Astrocyte of the spinal cord (primary cell): Measurements from ENCODE around the gene SCT.

Experiments
- DNase-seq: peaks from one replicate; pipeline ENCODE4 v3.0.0; 2011; ENCODE audit warnings: low read depth, low spot score
- H3K4me3 ChIP-seq: 2 replicates; pipeline ENCODE4 v1.5.1; 2011; ENCODE audit warnings: low read depth, mild to moderate bottlenecking, low read length, moderate library complexity
- CTCF ChIP-seq: IDR thresholded peaks from 2 replicates; pipeline ENCODE4 v1.5.1; 2012; ENCODE audit warnings: low read depth, mild to moderate bottlenecking, low read length, inconsistent platforms
- in situ Hi-C: cut with HindIII; loops from 2 replicates; pipeline ENCODE4 v1.10.0; 2017; ENCODE audit warnings: low sequenced_read_pairs

Gene SCT

GRCh38 chr11:621838-622237 is 5.1 kb downstream of the SCT start:
- H3K4me3 ChIP-seq, result no peak overlapping the region
- DNase-seq, result no peak
- TF ChIP-seq CTCF, result no peak
- in situ Hi-C loops, result no loop called here

GRCh38 chr11:620935-621814 is 5.8 kb downstream of the SCT start:
- no peak overlapping the region for H3K4me3 ChIP-seq
- no peak for DNase-seq
- in situ Hi-C loops, result no loop called here

DNA sequence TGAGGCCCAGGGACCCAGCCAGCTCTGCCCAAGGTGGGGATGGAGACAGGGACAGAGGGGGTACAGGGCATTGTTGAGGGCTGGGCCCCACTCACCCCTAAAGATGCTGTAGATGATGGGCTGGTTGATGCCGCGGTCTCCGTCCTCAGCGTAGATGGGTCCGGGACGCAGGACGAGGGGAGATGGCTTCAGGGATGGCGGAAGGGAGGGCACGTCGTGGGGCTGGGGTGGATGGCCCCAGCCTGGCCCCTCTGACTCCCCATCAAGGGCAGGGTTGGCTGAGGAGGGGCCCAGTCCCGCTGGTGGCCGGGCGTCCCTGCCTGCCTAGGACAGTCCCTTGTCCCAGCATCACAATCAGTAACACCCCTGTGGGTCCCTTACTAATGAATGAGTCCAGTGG is 6.8 kb downstream of the SCT start:
- TF ChIP-seq CTCF, result no peak
- in situ Hi-C loops, result no loop called here
- DNase-seq, result no peak
- no peak overlapping the region for H3K4me3 ChIP-seq

More at GRCh38 chr11:620935-621814, 5.8 kb downstream of the SCT start:
- TF ChIP-seq CTCF, result no peak

DNA sequence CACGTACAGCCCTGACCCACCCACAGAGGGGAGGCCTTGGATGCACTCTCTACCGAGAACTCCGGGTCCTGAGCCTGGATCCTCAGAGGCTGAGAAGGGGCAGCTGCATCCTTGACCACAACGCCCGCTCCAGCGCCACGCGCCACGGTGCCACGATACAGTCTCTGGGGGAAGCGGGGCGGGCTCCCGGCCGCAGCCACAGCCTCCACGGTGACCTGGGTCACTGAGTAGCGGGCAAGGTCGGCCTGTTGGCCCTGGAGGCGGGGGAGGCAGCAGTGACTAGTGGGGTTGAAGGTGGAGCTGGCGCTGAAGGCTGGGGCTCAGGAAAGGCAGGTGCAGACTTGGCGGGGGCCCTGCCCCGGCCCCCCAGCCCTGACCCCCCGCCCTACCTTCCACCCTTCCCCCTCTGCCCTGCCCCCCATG is 7.3 kb downstream of the SCT start:
- no peak for TF ChIP-seq CTCF
- in situ Hi-C loops, result no loop called here
- H3K4me3 ChIP-seq, result no peak overlapping the region
- no peak for DNase-seq

DNA sequence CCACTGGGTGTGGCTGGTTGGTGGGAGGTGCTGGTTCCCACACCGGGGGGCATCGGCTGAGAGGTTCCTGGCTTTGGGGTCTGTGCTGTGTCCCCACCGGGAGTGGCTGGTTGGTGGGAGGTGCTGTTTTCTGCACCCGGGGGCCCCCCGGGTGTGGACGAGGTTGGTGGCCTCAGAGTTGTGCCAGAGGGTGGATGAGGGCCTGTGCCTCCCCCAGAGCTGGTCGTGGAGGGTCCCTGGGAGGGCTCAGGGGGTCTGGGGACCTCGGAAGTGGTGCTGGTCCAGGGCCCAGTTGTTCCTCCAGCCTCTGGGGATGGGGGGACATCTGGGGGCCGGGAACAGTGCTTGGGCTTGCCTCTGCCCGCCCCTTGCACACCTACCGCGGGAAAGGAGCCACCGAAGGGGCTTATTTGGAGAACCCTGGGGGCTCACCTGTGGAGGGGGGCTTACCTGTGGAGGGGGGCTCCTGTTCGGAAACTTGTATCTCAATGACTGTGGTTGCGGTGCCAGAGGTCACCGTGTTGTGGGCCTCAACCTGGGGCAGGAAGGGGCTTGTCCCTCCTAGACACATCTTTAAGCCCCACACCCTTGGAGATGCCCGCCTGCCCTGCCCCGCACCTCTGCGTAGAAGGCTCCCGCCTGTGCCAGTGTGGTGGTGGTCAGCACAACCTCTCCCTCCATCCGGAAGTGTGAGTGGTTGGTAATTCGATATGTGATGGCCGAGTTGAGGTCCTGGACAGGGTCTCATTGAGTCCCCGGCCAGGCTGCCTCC is 7.9 kb downstream of the SCT start:
- no peak for TF ChIP-seq CTCF
- no peak for DNase-seq
- in situ Hi-C loops, result no loop called here
- H3K4me3 ChIP-seq, result no peak overlapping the region

- no peak for TF ChIP-seq CTCF
- in situ Hi-C loops, result no loop called here
- no peak overlapping the region for H3K4me3 ChIP-seq
- no peak for DNase-seq
Observed at GRCh38 chr11:617912-618682, 8.9 kb downstream of the SCT start.
